AG09309 (cell line): ENCODE measurements around the gene SCO2.

ENCODE experiments used
- DNase-seq: peaks from one replicate; pipeline ENCODE4 v3.0.0-alpha.2; 2010; ENCODE audit warnings: low read depth
- H3K4me3 ChIP-seq: 2 replicates; pipeline ENCODE4 v1.5.1; 2011; ENCODE audit warnings: mild to moderate bottlenecking, low read depth, low read length, moderate library complexity; ENCODE audit not compliant: control insufficient read depth
- CTCF ChIP-seq: IDR thresholded peaks from 2 replicates; pipeline ENCODE4 v1.5.1; 2011; ENCODE audit warnings: mild to moderate bottlenecking, low read depth, low read length, inconsistent platforms; ENCODE audit not compliant: insufficient read depth, control insufficient read depth; ENCODE audit errors: missing control alignments

The SCO2 gene

GRCh38 chr22:50517495-50518260 lies 7.7 kb downstream of the SCO2 start:
- H3K4me3 ChIP-seq: no peak overlapping the region
- no peak for TF ChIP-seq CTCF
- DNase-seq: no peak

GRCh38 chr22:50516891-50517290 lies 8.5 kb downstream of the SCO2 start:
- H3K4me3 ChIP-seq: no peak overlapping the region
- DNase-seq: no peak
- no peak for TF ChIP-seq CTCF

GRCh38 chr22:50516068-50516467 lies 9.3 kb downstream of the SCO2 start:
- DNase-seq: no peak
- no peak for TF ChIP-seq CTCF
- no peak overlapping the region for H3K4me3 ChIP-seq

GRCh38 chr22:50513175-50513574 lies 12.2 kb downstream of the SCO2 start:
- H3K4me3 ChIP-seq: no peak overlapping the region
- DNase-seq: no peak
- TF ChIP-seq CTCF: no peak

GRCh38 chr22:50508897-50509296 lies 16.5 kb downstream of the SCO2 start:
- H3K4me3 ChIP-seq: peak overlapping the region; percentile 84
- no peak for TF ChIP-seq CTCF
- no peak for DNase-seq

- DNase-seq: peak; percentile 76
- peak within 1 kb of the TSS; percentile 100 for H3K4me3 ChIP-seq
- TF ChIP-seq CTCF: no peak
These were observed 17.2 kb downstream of the SCO2 start, which contains the start of gene NCAPH2 for GRCh38 chr22:50507991-50508884. Gene NCAPH2 (plus strand): TSS chr22:50508224. CDS start chr22:50508338, 114 bp downstream.
